ENCODE measurements around the gene KAT8. TPM values are rescaled to one million over a fixed set of nuclear protein-coding genes. Genes with fewer than 3 reads are reported as not detected.

KAT8 gene
- total and polyA plus RNA-seq, 12 donors: 51.9 to 107 (median 66.0) TPM

- no peak overlapping the region for H3K4me3 ChIP-seq
- 68 to 74% methylated on average over 16 of the region's 16 CpGs for WGBS, 2 donors
- intact Hi-C loops (cut with DNase I): loop anchor here in 1 of 10 donors (10.0 kb wide), 2 partner anchors 92 to 108 kb away; partner anchors contain the start of genes FUS and HSD3B7
Observed at GRCh38 chr16:31076319-31076718, 41.1 kb upstream of the KAT8 start.

DNA sequence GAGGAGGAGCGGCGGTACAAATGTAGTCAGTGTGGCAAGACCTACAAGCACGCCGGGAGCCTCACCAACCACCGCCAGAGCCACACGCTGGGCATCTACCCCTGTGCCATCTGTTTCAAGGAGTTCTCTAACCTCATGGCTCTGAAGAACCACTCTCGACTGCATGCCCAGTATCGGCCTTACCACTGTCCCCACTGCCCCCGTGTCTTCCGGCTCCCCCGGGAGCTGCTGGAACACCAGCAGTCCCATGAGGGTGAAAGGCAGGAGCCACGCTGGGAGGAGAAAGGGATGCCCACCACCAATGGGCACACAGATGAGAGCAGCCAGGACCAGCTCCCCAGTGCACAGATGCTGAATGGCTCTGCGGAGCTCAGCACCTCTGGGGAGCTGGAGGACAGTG lies 40.4 kb upstream of the KAT8 start:
- Histone ChIP-seq H3K9me3 (no peaks in the 10 kb centered on the region), H3K4me1 (peaks cover 2 to 29% (median 21%) of the 10 kb centered on the region in 9 donors), H3K27ac (no peak overlapping the region), H3K27me3 (no peaks in the 10 kb centered on the region), H3K36me3 (peaks cover 0 to 62% (median 47%) of the 10 kb centered on the region in 9 donors), H3K4me3 (no peak overlapping the region)
- 94 to 95% methylated on average over 13 of the region's 13 CpGs for WGBS, 2 donors
- intact Hi-C loops (cut with DNase I): loop anchor here in 1 of 10 donors (10.0 kb wide), 2 partner anchors 92 to 108 kb away; partner anchors contain the start of genes FUS and HSD3B7
- DNase-seq: no peak
- no peak for ATAC-seq
- TF ChIP-seq CTCF (IDR thresholded peaks at IDR 0.05): no peak

More at GRCh38 chr16:31076319-31076718, 41.1 kb upstream of the KAT8 start:
- H3K27ac ChIP-seq: no peak overlapping the region
- no peak for TF ChIP-seq CTCF (IDR thresholded peaks at IDR 0.05)
- no peaks in the 10 kb centered on the region for H3K9me3 ChIP-seq
- peaks cover 2 to 30% (median 25%) of the 10 kb centered on the region in 9 donors for H3K4me1 ChIP-seq
- ATAC-seq (no peak), DNase-seq (no peak)
- H3K36me3 ChIP-seq: peaks cover 0 to 56% (median 47%) of the 10 kb centered on the region in 9 donors
- no peaks in the 10 kb centered on the region for H3K27me3 ChIP-seq

GRCh38 chr16:31077592-31078396 lies 39.7 kb upstream of the KAT8 start:
- H3K36me3 ChIP-seq: peaks cover 0 to 70% (median 47%) of the 10 kb centered on the region in 9 donors
- H3K9me3 ChIP-seq: no peaks in the 10 kb centered on the region
- intact Hi-C loops (cut with DNase I): loop anchor here in 1 of 10 donors (10.0 kb wide), 2 partner anchors 93 to 107 kb away; partner anchors contain the start of genes FUS and HSD3B7
- WGBS, 2 donors: 91 to 92% methylated on average over 30 of the region's 30 CpGs
- TF ChIP-seq CTCF (IDR thresholded peaks at IDR 0.05): no peak
- H3K27me3 ChIP-seq: no peaks in the 10 kb centered on the region
- no peak overlapping the region for H3K4me3 ChIP-seq
- no peak overlapping the region for H3K27ac ChIP-seq
- ATAC-seq (no peak), DNase-seq (no peak)
- peaks cover 0 to 29% (median 21%) of the 10 kb centered on the region in 9 donors for H3K4me1 ChIP-seq

DNA sequence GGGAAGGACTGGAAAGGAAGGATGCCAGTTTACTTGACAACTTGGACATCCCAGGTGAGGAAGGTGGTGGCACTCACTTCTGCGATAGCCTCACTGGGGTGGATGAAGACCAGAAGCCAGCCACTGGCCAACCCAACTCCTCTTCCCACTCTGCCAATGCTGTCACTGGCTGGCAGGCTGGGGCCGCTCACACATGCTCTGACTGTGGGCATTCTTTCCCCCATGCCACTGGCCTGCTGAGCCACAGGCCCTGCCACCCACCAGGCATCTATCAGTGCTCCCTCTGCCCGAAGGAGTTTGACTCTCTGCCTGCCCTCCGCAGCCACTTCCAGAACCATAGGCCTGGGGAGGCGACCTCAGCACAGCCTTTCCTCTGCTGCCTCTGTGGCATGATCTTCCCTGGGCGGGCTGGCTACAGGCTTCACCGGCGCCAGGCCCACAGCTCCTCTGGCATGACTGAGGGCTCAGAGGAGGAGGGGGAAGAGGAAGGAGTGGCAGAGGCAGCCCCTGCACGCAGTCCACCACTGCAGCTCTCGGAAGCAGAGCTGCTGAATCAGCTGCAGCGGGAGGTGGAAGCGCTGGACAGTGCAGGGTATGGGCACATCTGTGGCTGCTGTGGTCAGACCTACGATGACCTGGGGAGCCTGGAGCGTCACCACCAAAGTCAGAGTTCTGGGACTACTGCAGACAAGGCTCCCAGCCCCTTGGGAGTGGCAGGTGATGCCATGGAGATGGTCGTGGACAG lies 38.7 kb upstream of the KAT8 start:
- WGBS, 2 donors: 91 to 94% methylated on average over 15 of the region's 15 CpGs
- H3K27me3 ChIP-seq: no peaks in the 10 kb centered on the region
- ATAC-seq (no peak), DNase-seq (no peak)
- intact Hi-C loops (cut with DNase I): loop anchor here in 1 of 10 donors (10.0 kb wide), 2 partner anchors 94 to 106 kb away; partner anchors contain the start of genes FUS and HSD3B7
- TF ChIP-seq CTCF (IDR thresholded peaks at IDR 0.05): no peak
- H3K27ac ChIP-seq: no peak overlapping the region
- peaks cover 0 to 79% (median 47%) of the 10 kb centered on the region in 9 donors for H3K36me3 ChIP-seq
- H3K4me1 ChIP-seq: peaks cover 0 to 28% (median 20%) of the 10 kb centered on the region in 9 donors
- no peaks in the 10 kb centered on the region for H3K9me3 ChIP-seq
- H3K4me3 ChIP-seq: no peak overlapping the region

All from heart right ventricle (tissue), 16 donors.